GM12872 (cell line): Measurements from ENCODE around the gene MUC16.

ENCODE experiments used
- CTCF ChIP-seq: IDR thresholded peaks from 3 replicates; pipeline ENCODE4 v1.5.1; 2011; ENCODE audit warnings: low read depth, mild to moderate bottlenecking, low read length, moderate library complexity; ENCODE audit not compliant: insufficient read depth

The MUC16 gene

DNA sequence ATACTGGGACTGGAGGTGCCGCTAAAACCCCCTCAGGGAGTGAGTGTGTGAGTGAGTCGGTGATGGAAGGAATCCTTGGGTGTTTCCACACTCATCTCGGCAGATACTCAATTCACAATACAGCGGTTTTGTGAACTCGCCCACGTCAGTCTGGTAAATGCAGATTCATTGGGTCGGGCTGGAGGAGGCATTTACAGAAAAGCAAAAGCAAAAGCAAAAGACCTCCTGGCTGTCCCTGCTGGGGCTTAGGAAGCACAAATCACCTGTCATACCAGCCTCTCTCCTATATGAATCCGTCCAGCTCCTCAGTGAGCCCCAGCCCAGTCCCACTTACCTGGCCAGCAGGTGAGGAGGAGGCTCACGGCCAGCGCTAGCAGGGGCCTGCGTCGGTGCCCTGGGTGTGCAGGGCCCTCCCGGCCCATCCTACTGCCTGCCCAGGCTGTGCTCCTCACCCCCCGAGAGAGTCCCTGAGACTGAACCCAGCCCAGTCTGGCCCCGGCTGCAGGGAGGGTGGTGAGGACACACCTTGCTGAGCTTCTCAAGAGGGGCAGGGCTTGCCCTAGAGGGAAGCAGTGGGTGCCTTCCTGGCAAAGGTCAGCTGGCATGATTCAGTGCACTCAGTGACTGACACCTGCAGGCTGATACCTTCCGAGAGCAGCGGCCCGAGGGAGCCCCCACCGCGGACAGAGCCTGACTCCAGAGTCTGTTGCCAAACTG, at the start of gene MUC16:
MUC16 (minus strand) TSS at position 475 of the 717 bp plus-strand sequence.
- no peak for TF ChIP-seq CTCF

- TF ChIP-seq CTCF, result no peak
Observed at GRCh38 chr19:9058905-9059667, 48.9 kb upstream of the MUC16 start.

- no peak for TF ChIP-seq CTCF
Observed at GRCh38 chr19:9057505-9058258, 47.5 kb upstream of the MUC16 start.

GRCh38 chr19:9054765-9055164, 44.6 kb upstream of the MUC16 start:
- TF ChIP-seq CTCF, result no peak

- TF ChIP-seq CTCF, result no peak
Observed at GRCh38 chr19:9054207-9054606, 44.0 kb upstream of the MUC16 start.

GRCh38 chr19:9052894-9053293, 42.7 kb upstream of the MUC16 start:
- TF ChIP-seq CTCF, result no peak

GRCh38 chr19:9046694-9047093, 36.5 kb upstream of the MUC16 start:
- TF ChIP-seq CTCF, result no peak
